Endothelial cell of umbilical vein (primary cell): ENCODE measurements around the gene TFCP2. TPM values are rescaled to one million over a fixed set of nuclear protein-coding genes. Genes with fewer than 3 reads are reported as not detected.

Experiments used
- BruUV-seq: library from RNA; stranded (reverse); fragments of 400-500 nt; replicated peaks from 2 replicates; lab custom pipeline; 2021; lab: Mats Ljungman, UMichigan
- CTCF ChIA-PET: fragments of 300-600, 350-600 bp; sonication (Branson Sonifier 250); formaldehyde crosslinking; loops from one replicate; lab custom pipeline; 2021; ENCODE audit warnings: antibody characterized with exemption, inconsistent platforms; lab: Charles Lee
- POLR2A ChIA-PET: fragments of 300-600, 350-600 bp; sonication (Branson Sonifier 250); formaldehyde crosslinking; loops from one replicate; lab custom pipeline; 2021; ENCODE audit warnings: antibody characterized with exemption, inconsistent platforms; lab: Charles Lee
- DNase-seq: peaks from one replicate; pipeline ENCODE4 v3.0.0-alpha.2; 2011; ENCODE audit warnings: low read depth, low spot score
- FAIRE-seq: peaks from 2 replicates; lab custom pipeline; 2011; peaks lifted over from hg19 to GRCh38; lab: Jason Lieb, UNC
- H2AFZ ChIP-seq: 2 replicates; pipeline ENCODE4 v1.6.0; 2012; ENCODE audit warnings: low read depth, low read length, control low read depth, inconsistent platforms
- H3K27ac ChIP-seq: 2 replicates; pipeline ENCODE4 v1.5.1; 2011; ENCODE audit warnings: low read depth, mild to moderate bottlenecking, control low read depth, low read length, moderate library complexity; ENCODE audit not compliant: insufficient read depth
- H3K27me3 ChIP-seq, 2 experiments: 2 replicates each; pipeline versions ENCODE4 v1.6.0 to v1.6.1; 2011; ENCODE audit warnings: low read length in 2 of 2, mixed read lengths in 1 of 2; ENCODE audit not compliant: control insufficient read depth in 2 of 2, insufficient read depth in 2 of 2
- H3K36me3 ChIP-seq, 2 experiments: 2 replicates in 1 of 2; 3 replicates in 1 of 2; pipeline ENCODE4 v1.5.1; 2011; ENCODE audit warnings: low read length in 2 of 2, mild to moderate bottlenecking in 1 of 2, moderate library complexity in 1 of 2; ENCODE audit not compliant: control insufficient read depth in 2 of 2, insufficient read depth in 2 of 2; ENCODE audit errors: extremely low read depth in 1 of 2
- H3K4me1 ChIP-seq: 3 replicates; pipeline ENCODE4 v1.5.1; 2011; ENCODE audit warnings: mild to moderate bottlenecking, low read length; ENCODE audit not compliant: control insufficient read depth, insufficient read depth; ENCODE audit errors: extremely low read depth
- H3K4me2 ChIP-seq: 2 replicates; pipeline ENCODE4 v1.6.1; 2011; ENCODE audit warnings: low read length, control low read depth, mixed read lengths; ENCODE audit not compliant: insufficient read depth
- H3K4me3 ChIP-seq, 3 experiments: fragments of 200-600 bp in 1 of 3; sonication (generic), shearing (Covaris generic) in 1 of 3; replicated peaks in 1 of 3; 2 replicates each; pipeline ENCODE4 v1.5.1; 2011 to 2016; ENCODE audit warnings: control low read depth in 3 of 3, low read length in 3 of 3, mild to moderate bottlenecking in 2 of 3, inconsistent platforms in 1 of 3, low read depth in 1 of 3, moderate library complexity in 1 of 3; ENCODE audit not compliant: insufficient read depth in 1 of 3
- H3K79me2 ChIP-seq: 2 replicates; pipeline ENCODE4 v1.6.0; 2012; ENCODE audit warnings: low read length, inconsistent platforms; ENCODE audit not compliant: control insufficient read depth, insufficient read depth
- H3K9ac ChIP-seq: replicated peaks from 2 replicates; pipeline ENCODE3; 2011; ENCODE audit warnings: low read length, control low read depth; ENCODE audit not compliant: insufficient read depth; ENCODE audit errors: extremely low read depth
- H3K9me1 ChIP-seq: replicated peaks from 3 replicates; pipeline ENCODE4 v1.6.0; 2011; ENCODE audit warnings: mild to moderate bottlenecking, low read length; ENCODE audit not compliant: control insufficient read depth, insufficient read depth; ENCODE audit errors: extremely low read depth
- H3K9me3 ChIP-seq: replicated peaks from 2 replicates; pipeline ENCODE4 v1.5.1; 2012; ENCODE audit warnings: low read length, inconsistent platforms; ENCODE audit not compliant: control insufficient read depth, insufficient read depth
- H4K20me1 ChIP-seq: replicated peaks from 2 replicates; pipeline ENCODE3; 2011; ENCODE audit warnings: mild to moderate bottlenecking, low read length; ENCODE audit not compliant: control insufficient read depth, insufficient read depth; ENCODE audit errors: extremely low read depth
- CTCF ChIP-seq, 2 donors: IDR thresholded peaks; 1 replicate in 1 of 2; 2 replicates in 1 of 2; pipeline ENCODE4 v1.5.1; 2011; ENCODE audit warnings: low read length in 2 of 2, mild to moderate bottlenecking in 2 of 2, moderate library complexity in 2 of 2, control low read depth in 1 of 2, inconsistent platforms in 1 of 2, low read depth in 1 of 2; ENCODE audit not compliant: insufficient read depth in 1 of 2; ENCODE audit errors: extremely low read depth in 1 of 2
- EZH2 ChIP-seq: IDR thresholded peaks from 2 replicates; pipeline ENCODE4 v1.6.1; 2012; ENCODE audit warnings: borderline replicate concordance, low read depth, mild to moderate bottlenecking, moderate library complexity, low read length, inconsistent platforms; ENCODE audit not compliant: severe bottlenecking
- FOS ChIP-seq: IDR thresholded peaks from 2 replicates; pipeline ENCODE4 v1.6.1; 2011; ENCODE audit warnings: mild to moderate bottlenecking, low read length, moderate library complexity, borderline replicate concordance; ENCODE audit not compliant: insufficient read depth
- JUN ChIP-seq: IDR thresholded peaks from 2 replicates; pipeline ENCODE4 v1.6.1; 2011; ENCODE audit warnings: borderline replicate concordance, low read depth; ENCODE audit not compliant: insufficient read length, insufficient read depth
- MAX ChIP-seq: IDR thresholded peaks from 2 replicates; pipeline ENCODE4 v1.6.1; 2011; ENCODE audit not compliant: insufficient read depth, insufficient read length
- MYC ChIP-seq: IDR thresholded peaks from one replicate; pipeline ENCODE4 v1.6.1; 2011; ENCODE audit warnings: mild to moderate bottlenecking, low read depth, low read length
- POLR2A ChIP-seq: IDR thresholded peaks from 2 replicates; pipeline ENCODE4 v1.6.1; 2012; ENCODE audit warnings: low read depth, mild to moderate bottlenecking, control low read depth, low read length
- dilution Hi-C: fragments of 300-500 bp; cut with MboI; formaldehyde crosslinking; loops from one replicate; pipeline ENCODE4 v1.15.0; 2019; ENCODE audit warnings: low sequenced_read_pairs; ENCODE audit not compliant: extremely low pct_ligation_motif_present
- intact Hi-C: fragments of 100-400 bp; cut with micrococcal nuclease; formaldehyde crosslinking; loops from one replicate; pipeline ENCODE4 v1.10.0; 2022
- polyA plus RNA-seq, 4 experiments: library from polyadenylated mRNA; depleted of rRNA in 3 of 4; stranded (reverse) in 3 of 4; unstranded in 1 of 4; fragments of >200 nt; gene quantifications; 2 replicates each; pipeline versions ENCODE4 v1.2.1 to v1.2.3, GENCODE V29; 2011 to 2012; ENCODE audit warnings: missing spikeins in 1 of 4
- total RNA-seq: library from RNA; stranded (reverse); gene quantifications from 2 replicates; pipeline ENCODE4 v1.2.3, GENCODE V29; 2021

Gene TFCP2
- total and polyA plus RNA-seq, 2 donors (not counting 3 experiments of a cell fraction or from before 2014, with no cell fraction given): 10.2 to 28.6 TPM

GRCh38 chr12:51174501-51174900 is 1.6 kb upstream of the TFCP2 start:
- ChIA-PET CTCF (interaction anchor here (1.0 to 2.6 kb wide), 4 partner anchors 10 to 249 kb away, joined by 3 to 8 read pairs (median 4); a partner anchor contains a TSS), POLR2A (no interaction called here)
- Histone ChIP-seq H3K4me1 (peaks cover 10% of the 10 kb centered on the region), H3K4me2 (no peak overlapping the region), H3K9me3 (no peaks in the 10 kb centered on the region), H3K4me3 (no peak overlapping the region), H3K79me2 (peaks cover 29% of the 10 kb centered on the region), H3K27ac (no peak overlapping the region), H2AFZ (no peak overlapping the region), H3K27me3 (no peaks in the 10 kb centered on the region), H3K36me3 (no peaks in the 10 kb centered on the region), H4K20me1 (no peaks in the 10 kb centered on the region), H3K9ac (no peak overlapping the region), H3K9me1 (no peaks in the 10 kb centered on the region)
- dilution Hi-C loops (no loop called here), intact Hi-C loops (no loop called here)
- TF ChIP-seq CTCF (IDR thresholded peaks at IDR 0.05; ENCODE audit: extremely low read depth in 1 of 2, insufficient read depth in 1 of 2, low read depth in 1 of 2, low read length in 2 of 2): no peak
- TF ChIP-seq FOS: no peak
- TF ChIP-seq JUN: no peak
- TF ChIP-seq POLR2A: no peak
- no peak for TF ChIP-seq MYC
- TF ChIP-seq MAX: no peak
- TF ChIP-seq EZH2: no peak
- no peak for FAIRE-seq
- no peak for DNase-seq
- no TSS peak for BruUV-seq
